ENCODE data around the gene MBNL2.
"Not testable (repeated sequence)": the region's sequence is repeated elsewhere in the genome, so short reads cannot be mapped to it uniquely, and the experiment has no call there.

GRCh38 chr13:97207252-97207651, 14.9 kb upstream of the MBNL2 start:
- TF ChIP-seq CTCF (conservative IDR thresholded peaks at IDR 0.05; ENCODE audit: low read depth in 2 of 2); STAT1 (IDR thresholded peaks at IDR 0.05; ENCODE audit: unreplicated experiment): not testable (repeated sequence)
